MM.1S (cell line): ENCODE results near the gene TMTC1.

Experiments used
- DNase-seq: peaks from one replicate; pipeline ENCODE4 v3.0.0-alpha.2; 2015
- H2AFZ ChIP-seq: fragments of 300-600 bp; sonication (generic); 2 replicates; pipeline ENCODE4 v1.6.0; 2016; ENCODE audit warnings: antibody characterized with exemption, low read length
- H3F3A ChIP-seq: fragments of 300-600 bp; sonication (generic); 2 replicates; pipeline ENCODE4 v1.6.1; 2016; ENCODE audit warnings: mild to moderate bottlenecking, antibody characterized with exemption, low read length, moderate library complexity, mixed read lengths; ENCODE audit not compliant: insufficient read depth
- H3K27ac ChIP-seq: fragments of 300-600 bp; sonication (generic); 2 replicates; pipeline ENCODE4 v1.5.1; 2016; ENCODE audit warnings: mild to moderate bottlenecking, low read length
- H3K27me3 ChIP-seq: fragments of 300-600 bp; sonication (generic); replicated peaks from 2 replicates; pipeline ENCODE4 v1.6.0; 2016; ENCODE audit warnings: low read length; ENCODE audit not compliant: insufficient read depth
- H3K36me3 ChIP-seq: fragments of 300-600 bp; sonication (generic); replicated peaks from 2 replicates; pipeline ENCODE4 v1.6.1; 2016; ENCODE audit warnings: mild to moderate bottlenecking, low read length, mixed read lengths; ENCODE audit not compliant: insufficient read depth
- H3K4me1 ChIP-seq: fragments of 300-600 bp; sonication (generic); 2 replicates; pipeline ENCODE4 v1.6.1; 2016; ENCODE audit warnings: low read length, mixed read lengths
- H3K4me2 ChIP-seq: fragments of 300-600 bp; sonication (generic); 2 replicates; pipeline ENCODE4 v1.6.0; 2016; ENCODE audit warnings: low read depth, low read length
- H3K4me3 ChIP-seq: fragments of 300-600 bp; sonication (generic); 2 replicates; pipeline ENCODE4 v1.5.1; 2016; ENCODE audit warnings: low read length, mixed read lengths
- H3K79me2 ChIP-seq: fragments of 300-600 bp; sonication (generic); 2 replicates; pipeline ENCODE4 v1.6.1; 2016; ENCODE audit warnings: mixed run types, low read length, mixed read lengths
- H3K9ac ChIP-seq: fragments of 300-600 bp; sonication (generic); 2 replicates; pipeline ENCODE4 v1.6.1; 2016; ENCODE audit warnings: low read length, mixed read lengths
- H3K9me2 ChIP-seq: fragments of 300-600 bp; sonication (generic); replicated peaks from 2 replicates; pipeline ENCODE4 v1.6.1; 2016; ENCODE audit warnings: mild to moderate bottlenecking, low read length, mixed read lengths; ENCODE audit not compliant: insufficient read depth
- H3K9me3 ChIP-seq: fragments of 300-600 bp; sonication (generic); replicated peaks from 2 replicates; pipeline ENCODE4 v1.6.1; 2016; ENCODE audit warnings: mild to moderate bottlenecking, low read length, mixed read lengths; ENCODE audit not compliant: insufficient read depth
- H4K20me1 ChIP-seq: fragments of 300-600 bp; sonication (generic); 2 replicates; pipeline ENCODE4 v1.6.1; 2016; ENCODE audit warnings: mild to moderate bottlenecking, low read length, moderate library complexity, mixed read lengths; ENCODE audit not compliant: insufficient read depth
- CTCF ChIP-seq: fragments of 300-600 bp; sonication (generic); IDR thresholded peaks from 2 replicates; pipeline ENCODE4 v1.5.1; 2016; ENCODE audit warnings: antibody characterized with exemption, low read length, mixed read lengths
- EZH2 ChIP-seq: fragments of 300-600 bp; sonication (generic); optimal IDR thresholded peaks from 2 replicates; pipeline ENCODE3; 2017; ENCODE audit warnings: low read depth, mild to moderate bottlenecking, antibody characterized with exemption, low read length, mixed read lengths
- EZH2phosphoT487 ChIP-seq: fragments of 300-600 bp; sonication (generic); IDR thresholded peaks from 2 replicates; pipeline ENCODE4 v1.6.1; 2018; ENCODE audit warnings: antibody characterized with exemption, low read length

TMTC1 gene

GRCh38 chr12:29750928-29751220, 32.9 kb downstream of the TMTC1 start:
- Histone ChIP-seq H3K27ac (peak overlapping the region; percentile 48; the same call in 1 of the 2 replicates), H3F3A (peaks cover 6% of the 10 kb centered on the region)

GRCh38 chr12:29750131-29750927, 33.4 kb downstream of the TMTC1 start:
- no peaks in the 10 kb centered on the region for H4K20me1 ChIP-seq
- peak overlapping the region; percentile 48 for H3K27ac ChIP-seq
- H3F3A ChIP-seq: peaks cover 6% of the 10 kb centered on the region
- no peak overlapping the region for H3K9ac ChIP-seq
- TF ChIP-seq CTCF: no peak
- TF ChIP-seq EZH2phosphoT487: no peak
- no peak for TF ChIP-seq EZH2
- no peaks in the 10 kb centered on the region for H3K36me3 ChIP-seq
- H2AFZ ChIP-seq: no peak overlapping the region
- H3K79me2 ChIP-seq: no peaks in the 10 kb centered on the region
- no peaks in the 10 kb centered on the region for H3K27me3 ChIP-seq
- H3K9me2 ChIP-seq: no peaks in the 10 kb centered on the region
- peak; percentile 85 for DNase-seq
- H3K9me3 ChIP-seq: no peaks in the 10 kb centered on the region
- H3K4me2 ChIP-seq: peak overlapping the region; percentile 50; the same call in 1 of the 2 replicates
- H3K4me3 ChIP-seq: no peak overlapping the region
- peaks cover 24% of the 10 kb centered on the region for H3K4me1 ChIP-seq

More at GRCh38 chr12:29750928-29751220, 32.9 kb downstream of the TMTC1 start:
- H3K36me3 ChIP-seq: no peaks in the 10 kb centered on the region
- H3K4me2 ChIP-seq: peak overlapping the region; percentile 50
- no peak for TF ChIP-seq EZH2phosphoT487
- no peak for TF ChIP-seq EZH2
- TF ChIP-seq CTCF: no peak
- no peaks in the 10 kb centered on the region for H3K9me3 ChIP-seq
- no peaks in the 10 kb centered on the region for H3K27me3 ChIP-seq
- peak overlapping the region; percentile 13; the same call in 1 of the 2 replicates for H3K9ac ChIP-seq
- 0 out of 2 replicates have a peak overlapping the region, but pooled peaks have one; percentile 6 for H2AFZ ChIP-seq
- no peaks in the 10 kb centered on the region for H3K79me2 ChIP-seq
- H4K20me1 ChIP-seq: no peaks in the 10 kb centered on the region
- H3K4me1 ChIP-seq: peaks cover 24% of the 10 kb centered on the region
- H3K4me3 ChIP-seq: no peak overlapping the region
- no peaks in the 10 kb centered on the region for H3K9me2 ChIP-seq
- no peak for DNase-seq

GRCh38 chr12:29744365-29744764, 39.4 kb downstream of the TMTC1 start:
- Histone ChIP-seq H3K27ac (no peak overlapping the region), H4K20me1 (no peaks in the 10 kb centered on the region), H3K4me1 (no peaks in the 10 kb centered on the region), H3K9me2 (no peaks in the 10 kb centered on the region), H3K4me2 (no peak overlapping the region), H3K9me3 (no peaks in the 10 kb centered on the region), H3K36me3 (no peaks in the 10 kb centered on the region), H3K27me3 (no peaks in the 10 kb centered on the region), H3K9ac (no peak overlapping the region), H3F3A (no peaks in the 10 kb centered on the region), H2AFZ (no peak overlapping the region), H3K4me3 (no peak overlapping the region), H3K79me2 (no peaks in the 10 kb centered on the region)
- no peak for DNase-seq
- TF ChIP-seq EZH2phosphoT487 (no peak), EZH2 (no peak), CTCF (no peak)
